Measurements from ENCODE around the gene KIAA2012. TPM values are rescaled to one million over a fixed set of nuclear protein-coding genes. Genes with fewer than 3 reads are reported as not detected.

KIAA2012 gene
- total RNA-seq, 1 experiment from 2014 or later = not detected

- Mint-ChIP-seq H3K4me1 (ENCODE audit: low read depth, unreplicated experiment) (peaks cover 19% of the 10 kb centered on the region), H3K36me3 (ENCODE audit: insufficient read depth, unreplicated experiment) (no peaks in the 10 kb centered on the region), H3K27ac (ENCODE audit: unreplicated experiment) (no peak overlapping the region), H3K27me3 (ENCODE audit: unreplicated experiment) (no peaks in the 10 kb centered on the region), H3K9me3 (ENCODE audit: low read depth, unreplicated experiment) (no peaks in the 10 kb centered on the region), H3K4me3 (ENCODE audit: low read depth, unreplicated experiment) (no peak overlapping the region)
- intact Hi-C loops (cut with micrococcal nuclease; ENCODE audit: unreplicated experiment) = no loop called here
- DNase-seq = no peak
- BruUV-seq (replicated peaks) = no TSS peak
- CTCF ChIA-PET = interaction anchor here (1.7 kb wide), 1 partner anchor 51 kb away, joined by 3 read pairs; no protein-coding TSS in a partner anchor
- TF ChIP-seq, protein P1, sequence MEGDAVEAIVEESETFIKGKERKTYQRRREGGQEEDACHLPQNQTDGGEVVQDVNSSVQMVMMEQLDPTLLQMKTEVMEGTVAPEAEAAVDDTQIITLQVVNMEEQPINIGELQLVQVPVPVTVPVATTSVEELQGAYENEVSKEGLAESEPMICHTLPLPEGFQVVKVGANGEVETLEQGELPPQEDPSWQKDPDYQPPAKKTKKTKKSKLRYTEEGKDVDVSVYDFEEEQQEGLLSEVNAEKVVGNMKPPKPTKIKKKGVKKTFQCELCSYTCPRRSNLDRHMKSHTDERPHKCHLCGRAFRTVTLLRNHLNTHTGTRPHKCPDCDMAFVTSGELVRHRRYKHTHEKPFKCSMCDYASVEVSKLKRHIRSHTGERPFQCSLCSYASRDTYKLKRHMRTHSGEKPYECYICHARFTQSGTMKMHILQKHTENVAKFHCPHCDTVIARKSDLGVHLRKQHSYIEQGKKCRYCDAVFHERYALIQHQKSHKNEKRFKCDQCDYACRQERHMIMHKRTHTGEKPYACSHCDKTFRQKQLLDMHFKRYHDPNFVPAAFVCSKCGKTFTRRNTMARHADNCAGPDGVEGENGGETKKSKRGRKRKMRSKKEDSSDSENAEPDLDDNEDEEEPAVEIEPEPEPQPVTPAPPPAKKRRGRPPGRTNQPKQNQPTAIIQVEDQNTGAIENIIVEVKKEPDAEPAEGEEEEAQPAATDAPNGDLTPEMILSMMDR (IDR thresholded peaks at IDR 0.05; ENCODE audit: unreplicated experiment) = no peak
These were observed 63.5 kb downstream of the KIAA2012 start for GRCh38 chr2:202136526-202136925.

GRCh38 chr2:202140522-202141252, 67.6 kb downstream of the KIAA2012 start:
- DNase-seq = no peak
- no peaks in the 10 kb centered on the region for H3K27me3 Mint-ChIP-seq (ENCODE audit: unreplicated experiment)
- TF ChIP-seq, protein P1 (IDR thresholded peaks at IDR 0.05; ENCODE audit: unreplicated experiment) = no peak
- intact Hi-C loops (cut with micrococcal nuclease; ENCODE audit: unreplicated experiment) = no loop called here
- H3K27ac Mint-ChIP-seq (ENCODE audit: unreplicated experiment) = no peak overlapping the region
- H3K9me3 Mint-ChIP-seq (ENCODE audit: low read depth, unreplicated experiment) = no peaks in the 10 kb centered on the region
- no peak overlapping the region for H3K4me3 Mint-ChIP-seq (ENCODE audit: low read depth, unreplicated experiment)
- H3K4me1 Mint-ChIP-seq (ENCODE audit: low read depth, unreplicated experiment) = peaks cover 6% of the 10 kb centered on the region
- no peaks in the 10 kb centered on the region for H3K36me3 Mint-ChIP-seq (ENCODE audit: insufficient read depth, unreplicated experiment)
- CTCF ChIA-PET = no interaction called here
- no TSS peak for BruUV-seq (replicated peaks)

GRCh38 chr2:202141329-202141947, 68.4 kb downstream of the KIAA2012 start:
- H3K36me3 Mint-ChIP-seq (ENCODE audit: insufficient read depth, unreplicated experiment) = no peaks in the 10 kb centered on the region

DNA sequence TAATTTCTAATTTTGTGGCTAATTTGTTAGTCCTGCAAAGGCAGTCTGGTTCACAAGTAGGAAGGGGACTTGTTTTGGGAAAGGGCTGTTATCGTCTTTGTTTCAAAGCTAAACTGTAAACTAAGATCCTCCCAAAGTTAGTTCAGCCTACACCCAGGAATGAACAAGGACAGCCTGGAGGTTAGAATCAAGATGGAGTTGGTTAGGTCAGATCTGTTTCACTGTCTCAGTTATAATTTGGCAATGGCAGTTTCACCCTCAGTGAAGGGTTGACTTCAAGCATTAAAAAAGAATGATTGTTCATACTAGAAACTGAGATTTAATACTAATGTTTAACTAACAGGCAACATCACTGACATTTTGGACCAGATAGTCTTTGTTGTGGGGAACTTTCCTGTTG, 69.5 kb downstream of the KIAA2012 start:
- H3K27me3 Mint-ChIP-seq (ENCODE audit: unreplicated experiment) = no peaks in the 10 kb centered on the region
- CTCF ChIA-PET = no interaction called here
- no peaks in the 10 kb centered on the region for H3K9me3 Mint-ChIP-seq (ENCODE audit: low read depth, unreplicated experiment)
- H3K27ac Mint-ChIP-seq (ENCODE audit: unreplicated experiment) = no peak overlapping the region
- BruUV-seq (replicated peaks) = no TSS peak
- intact Hi-C loops (cut with micrococcal nuclease; ENCODE audit: unreplicated experiment) = no loop called here
- DNase-seq = no peak
- no peaks in the 10 kb centered on the region for H3K36me3 Mint-ChIP-seq (ENCODE audit: insufficient read depth, unreplicated experiment)
- TF ChIP-seq, protein P1 (IDR thresholded peaks at IDR 0.05; ENCODE audit: unreplicated experiment) = no peak
- H3K4me3 Mint-ChIP-seq (ENCODE audit: low read depth, unreplicated experiment) = no peak overlapping the region
- H3K4me1 Mint-ChIP-seq (ENCODE audit: low read depth, unreplicated experiment) = no peaks in the 10 kb centered on the region

More at GRCh38 chr2:202141329-202141947, 68.4 kb downstream of the KIAA2012 start:
- Mint-ChIP-seq H3K4me1 (ENCODE audit: low read depth, unreplicated experiment) (no peaks in the 10 kb centered on the region), H3K9me3 (ENCODE audit: low read depth, unreplicated experiment) (no peaks in the 10 kb centered on the region), H3K27ac (ENCODE audit: unreplicated experiment) (no peak overlapping the region), H3K4me3 (ENCODE audit: low read depth, unreplicated experiment) (no peak overlapping the region), H3K27me3 (ENCODE audit: unreplicated experiment) (no peaks in the 10 kb centered on the region)
- intact Hi-C loops (cut with micrococcal nuclease; ENCODE audit: unreplicated experiment) = no loop called here
- TF ChIP-seq, protein P1 (IDR thresholded peaks at IDR 0.05; ENCODE audit: unreplicated experiment) = no peak
- BruUV-seq (replicated peaks) = no TSS peak
- no peak for DNase-seq
- CTCF ChIA-PET = no interaction called here

All from Calu3 (cell line).